ENCODE data around the gene SAMHD1. TPM values are rescaled to one million over a fixed set of nuclear protein-coding genes. Genes with fewer than 3 reads are reported as not detected.
A peak's percentile ranks its signal among the peaks of the same experiment; 100 is the strongest.

Gene SAMHD1
- total RNA-seq, 1 experiment from 2014 or later, result 54.3 TPM

DNA sequence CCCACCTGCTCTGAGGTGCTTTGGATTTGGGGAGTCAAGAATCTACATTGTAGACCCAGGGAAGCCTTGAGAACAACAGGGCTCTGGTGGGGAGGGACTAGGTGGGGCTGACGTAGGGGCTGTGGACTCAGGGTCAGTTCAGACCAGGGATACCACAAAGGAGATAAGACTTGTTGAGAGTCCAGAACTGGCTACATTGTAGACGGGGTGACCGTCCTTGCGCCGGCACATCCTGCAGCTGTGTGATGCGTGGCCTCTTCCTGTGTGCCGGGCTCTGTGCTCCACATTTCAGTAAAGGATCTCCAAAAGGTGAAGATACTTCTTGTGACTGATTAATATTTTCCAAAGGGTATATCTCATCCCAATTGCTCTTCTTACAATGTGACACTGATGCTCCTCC, 85.3 kb downstream of the SAMHD1 start:
- Mint-ChIP-seq H3K4me3 (ENCODE audit: low read depth, unreplicated experiment) (no peak overlapping the region), H3K4me1 (ENCODE audit: low read depth, unreplicated experiment) (peaks cover 17% of the 10 kb centered on the region), H3K27ac (ENCODE audit: unreplicated experiment) (no peak overlapping the region), H3K9me3 (ENCODE audit: low read depth, unreplicated experiment) (no peaks in the 10 kb centered on the region), H3K36me3 (ENCODE audit: insufficient read depth, unreplicated experiment) (peaks cover 16% of the 10 kb centered on the region), H3K27me3 (ENCODE audit: unreplicated experiment) (peaks cover 19% of the 10 kb centered on the region)
- CTCF ChIA-PET, result interaction anchor here (0.6 to 1.0 kb wide), 2 partner anchors 25 to 671 kb away, joined by 3 to 4 read pairs; no protein-coding TSS in a partner anchor
- TF ChIP-seq, protein P1, sequence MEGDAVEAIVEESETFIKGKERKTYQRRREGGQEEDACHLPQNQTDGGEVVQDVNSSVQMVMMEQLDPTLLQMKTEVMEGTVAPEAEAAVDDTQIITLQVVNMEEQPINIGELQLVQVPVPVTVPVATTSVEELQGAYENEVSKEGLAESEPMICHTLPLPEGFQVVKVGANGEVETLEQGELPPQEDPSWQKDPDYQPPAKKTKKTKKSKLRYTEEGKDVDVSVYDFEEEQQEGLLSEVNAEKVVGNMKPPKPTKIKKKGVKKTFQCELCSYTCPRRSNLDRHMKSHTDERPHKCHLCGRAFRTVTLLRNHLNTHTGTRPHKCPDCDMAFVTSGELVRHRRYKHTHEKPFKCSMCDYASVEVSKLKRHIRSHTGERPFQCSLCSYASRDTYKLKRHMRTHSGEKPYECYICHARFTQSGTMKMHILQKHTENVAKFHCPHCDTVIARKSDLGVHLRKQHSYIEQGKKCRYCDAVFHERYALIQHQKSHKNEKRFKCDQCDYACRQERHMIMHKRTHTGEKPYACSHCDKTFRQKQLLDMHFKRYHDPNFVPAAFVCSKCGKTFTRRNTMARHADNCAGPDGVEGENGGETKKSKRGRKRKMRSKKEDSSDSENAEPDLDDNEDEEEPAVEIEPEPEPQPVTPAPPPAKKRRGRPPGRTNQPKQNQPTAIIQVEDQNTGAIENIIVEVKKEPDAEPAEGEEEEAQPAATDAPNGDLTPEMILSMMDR (IDR thresholded peaks at IDR 0.05; ENCODE audit: unreplicated experiment), result no peak
- DNase-seq, result no peak
- no TSS peak for BruUV-seq (replicated peaks)
- intact Hi-C loops (cut with micrococcal nuclease; ENCODE audit: unreplicated experiment), result no loop called here

DNA sequence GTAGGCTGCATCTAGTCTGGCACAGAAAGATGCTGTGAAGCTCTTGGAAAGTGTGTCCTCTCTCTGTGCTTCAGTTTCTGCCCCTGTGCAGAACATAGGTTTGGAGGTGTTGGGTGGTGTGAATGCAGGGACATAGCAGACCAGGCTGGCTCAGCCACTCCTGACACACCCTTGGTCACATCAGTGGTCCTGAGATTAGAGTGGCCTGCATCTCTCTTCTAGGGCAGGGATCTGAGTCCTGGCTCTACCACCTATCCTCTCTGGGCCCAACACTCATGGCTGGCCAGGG, 85.7 kb downstream of the SAMHD1 start:
- Mint-ChIP-seq H3K27ac (ENCODE audit: unreplicated experiment) (no peak overlapping the region), H3K36me3 (ENCODE audit: insufficient read depth, unreplicated experiment) (peaks cover 16% of the 10 kb centered on the region), H3K9me3 (ENCODE audit: low read depth, unreplicated experiment) (no peaks in the 10 kb centered on the region), H3K27me3 (ENCODE audit: unreplicated experiment) (peaks cover 19% of the 10 kb centered on the region), H3K4me3 (ENCODE audit: low read depth, unreplicated experiment) (no peak overlapping the region), H3K4me1 (ENCODE audit: low read depth, unreplicated experiment) (peaks cover 18% of the 10 kb centered on the region)
- no TSS peak for BruUV-seq (replicated peaks)
- CTCF ChIA-PET, result no interaction called here
- TF ChIP-seq, protein P1 (IDR thresholded peaks at IDR 0.05; ENCODE audit: unreplicated experiment), result no peak
- intact Hi-C loops (cut with micrococcal nuclease; ENCODE audit: unreplicated experiment), result no loop called here
- DNase-seq, result no peak

- DNase-seq, result no peak
- no TSS peak for BruUV-seq (replicated peaks)
- CTCF ChIA-PET, result interaction anchor here (0.6 to 2.1 kb wide), 4 partner anchors 17 to 135 kb away, joined by 3 to 24 read pairs (median 4); no protein-coding TSS in a partner anchor
- peak overlapping the region; percentile 3 for H3K27ac Mint-ChIP-seq (ENCODE audit: unreplicated experiment)
- H3K9me3 Mint-ChIP-seq (ENCODE audit: low read depth, unreplicated experiment), result no peaks in the 10 kb centered on the region
- H3K36me3 Mint-ChIP-seq (ENCODE audit: insufficient read depth, unreplicated experiment), result peaks cover 16% of the 10 kb centered on the region
- intact Hi-C loops (cut with micrococcal nuclease; ENCODE audit: unreplicated experiment), result no loop called here
- TF ChIP-seq, protein P1 (IDR thresholded peaks at IDR 0.05; ENCODE audit: unreplicated experiment), result no peak
- H3K27me3 Mint-ChIP-seq (ENCODE audit: unreplicated experiment), result peaks cover 19% of the 10 kb centered on the region
- H3K4me1 Mint-ChIP-seq (ENCODE audit: low read depth, unreplicated experiment), result peaks cover 18% of the 10 kb centered on the region
- peak overlapping the region; percentile 76 for H3K4me3 Mint-ChIP-seq (ENCODE audit: low read depth, unreplicated experiment)
Observed at GRCh38 chr20:36865076-36865860, 86.2 kb downstream of the SAMHD1 start.

DNA sequence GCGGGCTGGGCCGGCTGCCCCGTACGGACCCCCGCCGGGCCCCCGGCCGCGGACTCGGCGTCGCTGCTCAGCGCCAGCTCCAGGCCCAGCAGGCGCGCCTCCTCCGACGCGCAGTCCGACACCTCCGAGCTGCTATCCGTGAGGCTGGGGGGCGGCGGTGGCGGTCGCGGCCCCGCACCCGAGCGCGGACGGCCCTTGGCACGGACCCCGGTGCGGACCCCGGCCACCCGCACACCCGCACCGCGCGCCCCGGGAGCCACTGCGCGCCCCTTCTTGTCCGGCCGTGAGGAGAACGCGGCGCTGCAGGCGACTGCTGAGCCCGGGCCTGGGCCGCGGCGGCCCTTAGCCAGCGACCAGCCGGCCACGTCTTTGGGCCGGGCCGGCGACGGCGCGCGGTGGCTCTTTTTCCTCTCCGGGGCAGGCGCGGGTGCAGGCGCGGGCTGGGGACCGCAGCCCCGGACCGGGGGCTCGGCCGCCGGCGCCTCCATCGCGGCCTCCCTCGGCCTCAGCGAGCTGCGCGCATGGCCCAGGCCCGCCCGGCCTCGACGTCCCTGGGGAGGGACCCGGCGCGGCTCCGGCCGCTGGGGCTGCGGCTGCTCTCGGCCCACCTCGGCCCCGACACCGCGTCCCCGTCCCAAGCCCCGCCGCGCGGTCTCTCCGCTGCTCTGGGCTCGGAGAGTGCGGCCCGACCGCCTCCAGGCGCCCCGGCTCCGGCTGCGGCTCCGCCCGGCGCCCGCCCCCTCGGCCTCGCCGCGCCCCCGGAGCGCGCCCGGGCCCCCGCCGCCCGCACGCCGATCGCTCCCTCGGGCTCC, 88.4 kb downstream of the SAMHD1 start:
- CTCF ChIA-PET, result interaction anchor here (0.5 to 2.1 kb wide), 13 partner anchors 10 to 250 kb away, joined by 3 to 24 read pairs (median 5); partner anchors contain the start of genes DSN1 and TLDC2
- no peak for DNase-seq
- TF ChIP-seq, protein P1 (IDR thresholded peaks at IDR 0.05; ENCODE audit: unreplicated experiment), result no peak
- H3K27me3 Mint-ChIP-seq (ENCODE audit: unreplicated experiment), result peaks cover 19% of the 10 kb centered on the region
- no TSS peak for BruUV-seq (replicated peaks)
- peak overlapping the region; percentile 76 for H3K4me3 Mint-ChIP-seq (ENCODE audit: low read depth, unreplicated experiment)
- H3K36me3 Mint-ChIP-seq (ENCODE audit: insufficient read depth, unreplicated experiment), result peaks cover 16% of the 10 kb centered on the region
- peaks cover 35% of the 10 kb centered on the region for H3K4me1 Mint-ChIP-seq (ENCODE audit: low read depth, unreplicated experiment)
- intact Hi-C loops (cut with micrococcal nuclease; ENCODE audit: unreplicated experiment), result no loop called here
- H3K27ac Mint-ChIP-seq (ENCODE audit: unreplicated experiment), result no peak overlapping the region
- H3K9me3 Mint-ChIP-seq (ENCODE audit: low read depth, unreplicated experiment), result no peaks in the 10 kb centered on the region
